GM19467 (cell line): ENCODE data around the gene AGT.
"Not testable (repeated sequence)": the region's sequence is repeated elsewhere in the genome, so short reads cannot be mapped to it uniquely, and the experiment has no call there.

ENCODE experiments used
- ATAC-seq: cut with Tn5 transposase; IDR thresholded peaks from one replicate; pipeline ENCODE4 v1.9.1; 2021; ENCODE audit warnings: mild to moderate bottlenecking, moderate library complexity; ENCODE audit not compliant: unreplicated experiment

AGT gene

GRCh38 chr1:230707732-230708630, 5.9 kb downstream of the AGT start:
- ATAC-seq, result no peak

DNA sequence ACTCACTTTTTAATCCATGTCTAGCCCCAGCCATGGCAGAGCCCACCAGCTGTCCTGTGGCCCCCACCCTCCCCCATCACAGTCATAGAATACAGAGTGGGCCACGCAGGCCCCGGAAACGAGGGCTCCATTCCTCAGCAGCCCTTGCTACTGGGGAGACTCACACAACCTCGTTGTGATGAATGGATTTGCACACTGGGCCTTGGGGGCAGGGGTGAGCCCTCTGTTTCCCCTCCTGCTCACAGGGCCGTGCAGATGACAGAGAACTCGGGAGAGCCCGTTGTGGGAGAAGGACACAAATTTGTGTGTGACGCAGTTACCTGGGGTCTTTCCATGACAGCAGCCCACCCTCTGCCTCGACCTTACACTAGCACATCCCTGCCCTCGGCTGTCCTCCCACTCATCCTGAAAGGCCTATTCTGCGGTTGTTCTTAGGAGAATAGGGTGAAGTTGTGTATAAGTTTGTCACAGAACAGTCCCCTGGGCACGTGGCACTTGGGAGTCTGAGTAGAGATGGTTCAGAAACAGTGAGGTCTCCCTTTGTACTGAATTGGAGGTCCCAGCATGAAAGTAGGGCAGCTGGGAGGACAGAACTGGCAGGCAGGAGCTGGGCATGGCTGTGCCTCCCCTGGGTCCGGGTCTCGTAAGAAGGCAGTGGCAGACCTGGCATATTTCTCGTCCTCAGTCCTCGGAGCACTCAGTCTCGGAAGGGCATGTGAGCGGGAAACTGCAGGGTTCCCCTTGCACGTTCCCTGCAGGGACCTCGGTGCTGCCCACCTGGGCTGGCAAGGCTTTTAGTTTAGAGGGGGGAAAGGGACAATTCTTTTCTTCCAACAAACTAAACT, 6.8 kb downstream of the AGT start:
- ATAC-seq, result no peak

DNA sequence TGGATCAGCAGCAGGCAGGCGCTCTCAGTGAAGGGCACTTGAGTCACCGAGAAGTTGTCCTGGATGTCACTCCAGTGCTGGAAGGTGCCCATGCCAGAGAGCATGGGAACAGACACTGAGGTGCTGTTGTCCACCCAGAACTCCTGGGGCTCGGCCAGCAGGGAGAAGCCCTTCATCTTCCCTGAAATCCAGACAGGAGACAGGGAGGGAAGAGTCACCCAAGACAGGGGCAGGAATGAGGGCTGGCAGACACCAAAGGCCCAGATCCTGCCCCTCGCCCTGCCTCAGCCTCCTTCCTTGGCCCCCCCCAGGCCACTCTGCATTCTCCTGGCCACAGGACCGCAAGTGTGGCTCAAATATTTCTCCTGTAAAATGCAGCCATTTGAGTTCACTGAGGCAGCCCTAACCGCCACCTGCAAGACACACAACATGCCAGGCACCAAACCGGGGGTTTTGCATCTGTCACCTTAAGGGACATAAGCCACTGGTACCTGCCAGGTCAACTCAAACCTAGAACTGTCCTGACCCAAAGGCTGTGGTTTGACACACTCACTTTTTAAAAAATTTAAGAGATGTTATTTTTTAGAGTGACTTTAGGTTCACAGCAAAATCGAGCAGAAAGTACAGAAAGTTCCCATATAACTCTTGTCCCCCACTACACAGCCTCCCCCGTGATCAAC, 7.8 kb downstream of the AGT start:
- ATAC-seq, result no peak

- ATAC-seq, result no peak
Measured at GRCh38 chr1:230705289-230706019, 8.5 kb downstream of the AGT start.

DNA sequence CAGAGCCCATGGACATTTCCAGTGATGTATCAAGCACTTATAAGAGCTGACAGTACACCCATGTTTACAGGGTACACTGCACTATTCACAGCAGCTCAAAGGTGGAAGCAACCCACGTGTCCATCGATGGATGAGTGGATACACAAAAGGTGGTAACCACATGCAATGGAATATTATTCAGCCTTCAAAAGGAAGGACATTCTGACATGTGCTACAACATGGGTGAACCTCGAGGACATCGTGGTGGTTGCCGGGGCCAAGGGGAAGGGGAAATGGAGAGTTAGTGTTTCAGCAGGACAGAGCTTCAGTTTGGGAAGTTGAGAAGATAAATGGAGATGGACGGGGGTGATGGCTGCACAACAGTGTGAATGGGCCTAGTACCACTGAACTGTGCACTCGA, 9.1 kb downstream of the AGT start:
- no peak for ATAC-seq

- ATAC-seq, result no peak
Measured at GRCh38 chr1:230703679-230704385, 10.1 kb downstream of the AGT start.

DNA sequence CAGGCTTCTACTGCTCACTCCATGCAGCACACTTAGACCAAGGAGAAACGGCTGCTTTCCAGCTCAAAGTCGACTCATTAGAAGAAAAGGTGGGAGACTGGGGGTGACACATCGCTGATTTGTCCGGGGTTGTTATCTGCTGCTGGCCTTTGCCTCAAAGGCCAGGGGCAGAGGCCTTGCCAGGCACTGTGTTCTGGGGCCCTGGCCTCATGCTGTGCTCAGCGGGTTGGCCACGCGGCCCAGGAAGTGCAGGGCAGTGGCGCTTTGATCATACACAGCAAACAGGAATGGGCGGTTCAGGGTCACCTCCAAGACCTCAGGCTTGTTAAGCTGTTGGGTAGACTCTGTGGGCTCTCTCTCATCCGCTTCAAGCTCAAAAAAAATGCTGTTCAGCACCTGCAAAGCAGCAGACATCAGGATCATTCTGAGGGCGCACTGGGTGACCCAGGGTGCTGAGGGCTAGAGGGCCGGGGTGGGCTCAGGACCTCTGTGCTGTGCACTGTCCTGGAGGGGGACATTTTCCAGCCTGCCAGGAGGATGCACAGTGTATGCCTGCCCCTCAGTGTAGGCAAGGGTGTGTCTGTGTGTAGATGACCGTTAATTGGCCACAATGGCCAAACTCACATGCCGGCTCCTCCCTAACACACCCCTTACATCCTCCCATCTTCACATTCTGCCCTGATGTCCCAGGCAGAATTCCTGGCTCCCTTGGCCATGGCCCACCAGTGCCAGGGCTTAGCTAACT, 10.8 kb downstream of the AGT start:
- ATAC-seq, result no peak

DNA sequence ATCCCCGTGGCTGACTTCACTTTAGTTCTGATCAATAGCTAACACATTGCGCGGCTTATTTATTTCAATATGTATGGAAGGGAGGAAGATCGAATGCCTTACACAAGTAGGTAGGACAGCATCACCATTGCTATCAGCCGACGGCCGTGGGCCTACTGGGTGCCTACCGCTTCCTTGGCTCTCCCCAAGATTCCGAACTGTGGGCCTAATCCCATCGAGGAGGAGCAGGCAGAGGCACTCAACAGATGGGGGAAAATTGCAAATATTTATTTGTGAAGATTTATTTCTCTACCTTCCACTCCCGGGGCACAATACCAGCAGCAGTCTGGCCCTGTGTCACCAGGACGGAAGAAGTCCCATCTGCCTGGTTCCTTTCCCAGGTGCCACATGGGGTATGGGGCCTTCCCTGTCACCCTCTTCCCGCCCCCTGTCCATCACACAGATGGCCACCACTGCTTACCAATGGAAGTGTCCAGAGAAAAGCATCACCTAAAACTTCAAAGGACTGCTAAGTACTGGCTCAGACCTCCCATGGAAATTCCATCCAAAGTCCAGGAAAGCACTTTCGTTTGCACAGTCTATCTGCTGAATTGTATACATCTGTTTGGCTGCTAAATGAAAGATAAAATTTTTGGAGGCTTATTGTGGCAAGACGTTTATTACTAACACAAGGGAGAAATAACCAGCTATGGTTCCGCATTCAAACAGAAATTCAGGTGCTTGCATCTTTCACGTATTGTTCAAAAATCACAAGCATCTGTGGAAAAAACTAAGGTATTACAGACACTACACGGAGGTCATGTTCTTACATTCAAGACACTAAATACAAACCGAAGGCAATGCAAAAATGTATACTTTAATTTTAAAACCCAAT, 11.8 kb downstream of the AGT start:
- ATAC-seq, result no peak

DNA sequence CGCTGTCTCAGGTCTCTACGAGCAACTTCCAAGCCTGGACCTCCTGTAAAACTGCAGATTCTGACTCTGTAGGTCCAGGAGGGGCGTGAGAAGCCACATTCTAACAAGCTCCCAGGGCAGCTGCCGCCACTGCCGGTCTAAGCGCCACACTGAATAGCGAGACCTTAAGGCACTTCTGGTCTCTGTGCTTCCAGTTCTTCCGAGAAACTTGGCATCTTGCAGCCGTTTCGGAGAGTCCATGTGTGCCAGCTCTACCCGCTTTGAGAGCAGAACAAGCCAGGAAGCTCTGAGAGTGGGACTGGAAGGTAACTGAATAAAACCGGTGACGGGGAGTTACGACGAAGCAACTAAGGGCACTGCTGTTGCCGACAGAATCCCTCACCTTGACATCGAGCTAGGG, 12.5 kb downstream of the AGT start:
- no peak for ATAC-seq

DNA sequence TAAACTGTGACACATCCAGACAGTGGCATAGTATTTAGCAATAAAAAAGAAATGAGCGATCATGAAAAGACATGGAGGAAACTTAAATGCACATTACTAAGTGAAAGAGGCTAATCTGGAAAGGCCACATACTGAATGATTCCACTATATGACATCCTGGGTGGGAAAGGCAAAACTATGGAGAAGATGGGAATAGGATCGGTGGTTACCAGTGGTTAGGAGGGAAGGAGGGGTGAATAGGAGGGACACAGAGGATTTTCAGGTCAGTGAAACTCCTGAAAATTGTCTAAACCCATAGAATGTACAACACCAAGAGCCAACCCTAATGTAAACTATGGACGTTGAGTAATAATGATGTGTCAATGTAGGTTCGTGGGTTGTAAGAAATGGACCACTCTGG, 13.8 kb downstream of the AGT start:
- ATAC-seq, result no peak

GRCh38 chr1:230699716-230700115, 14.2 kb downstream of the AGT start:
- ATAC-seq, result no peak

GRCh38 chr1:230698964-230699363, 15.0 kb downstream of the AGT start:
- ATAC-seq, result not testable (repeated sequence)

DNA sequence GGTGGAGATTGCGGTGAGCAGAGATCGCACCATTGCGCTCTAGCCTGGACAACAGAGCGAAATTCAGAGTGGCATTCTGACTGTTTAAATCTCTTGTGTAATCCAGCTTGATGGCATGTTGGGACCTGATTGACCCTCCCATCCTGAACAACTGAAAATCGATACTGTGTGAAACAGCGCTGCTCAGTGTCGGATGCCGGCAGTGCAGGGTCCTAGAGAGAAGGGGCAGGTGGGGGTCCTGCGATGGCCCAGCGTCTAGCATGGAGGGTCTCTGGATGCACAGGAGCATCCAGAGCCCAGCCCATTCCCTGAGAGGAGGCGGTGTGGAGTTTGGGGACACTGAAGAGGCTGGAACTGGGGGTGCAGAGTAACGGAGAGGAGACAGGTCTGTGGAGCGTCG, 15.8 kb downstream of the AGT start:
- no peak for ATAC-seq

DNA sequence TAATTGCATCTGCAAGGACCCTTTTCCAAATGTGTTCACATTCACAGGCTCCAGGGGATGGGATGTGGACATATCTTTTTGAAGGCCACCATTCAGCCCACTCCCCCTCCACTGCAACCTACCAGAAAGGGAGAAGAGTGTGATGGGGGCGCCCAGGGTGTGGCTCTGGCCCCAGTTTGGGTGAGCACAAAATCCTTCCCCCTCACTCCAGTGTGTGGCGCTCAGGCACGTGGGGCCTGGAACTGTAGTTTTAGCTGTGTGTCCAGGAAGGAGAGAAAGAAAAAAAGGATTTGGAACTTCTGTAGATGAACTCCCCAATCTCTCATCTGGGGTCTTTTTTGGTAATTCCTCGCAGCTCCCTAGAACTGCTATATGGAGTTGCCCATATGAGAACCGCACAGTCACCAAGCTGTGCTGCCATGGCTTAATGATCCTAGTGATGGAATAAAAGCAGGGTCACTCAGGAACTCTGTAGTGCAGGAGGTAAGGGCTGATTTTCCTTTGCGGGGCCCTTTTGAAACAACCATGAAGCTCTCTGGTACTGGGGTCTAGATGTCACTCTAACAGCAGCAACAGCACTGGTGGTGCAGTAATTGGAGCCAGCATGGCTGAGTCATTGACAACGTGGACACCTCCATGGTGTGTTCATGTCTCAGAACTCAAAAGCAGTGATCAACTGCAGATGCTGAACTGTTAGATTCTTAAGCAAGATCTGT, 17.0 kb downstream of the AGT start:
- no peak for ATAC-seq

DNA sequence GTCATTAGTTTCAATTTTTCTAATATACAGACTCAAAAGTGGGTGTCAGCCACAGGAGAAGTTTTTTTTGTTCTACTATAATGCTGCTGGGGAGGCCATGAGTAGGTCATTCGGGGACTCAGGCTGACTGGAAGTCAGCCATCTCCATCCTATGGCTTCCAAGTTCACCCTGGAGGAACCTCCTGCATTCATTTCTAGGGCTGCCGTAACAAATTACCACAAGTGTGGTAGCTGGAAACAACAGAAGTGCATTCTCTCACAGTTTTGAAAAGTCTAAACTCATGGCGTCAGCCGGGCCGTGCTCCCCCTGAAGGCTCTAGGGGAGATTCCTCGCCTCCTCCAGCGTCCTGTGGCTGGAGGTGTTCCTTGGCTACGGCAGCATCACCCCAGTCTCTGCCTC, 17.7 kb downstream of the AGT start:
- no peak for ATAC-seq

- no peak for ATAC-seq
Measured at GRCh38 chr1:230694991-230695390, 18.9 kb downstream of the AGT start.

- no peak for ATAC-seq
Measured at GRCh38 chr1:230694464-230694863, 19.5 kb downstream of the AGT start.

- no peak for ATAC-seq
Measured at GRCh38 chr1:230693777-230694176, 20.1 kb downstream of the AGT start.
